SU-DHL-6 (cell line): ENCODE data around the gene TFPI2.

ENCODE experiments used
- H2AFZ ChIP-seq: fragments of 200-600 bp; sonication (generic); 2 replicates; pipeline ENCODE4 v1.6.1; 2014; ENCODE audit warnings: low read depth, mild to moderate bottlenecking, moderate library complexity, mixed read lengths, antibody characterized with exemption, low read length; ENCODE audit not compliant: severe bottlenecking
- H3F3A ChIP-seq: fragments of 200-600 bp; shearing (Covaris generic); 2 replicates; pipeline ENCODE4 v1.6.0; 2016; ENCODE audit warnings: antibody characterized with exemption, mild to moderate bottlenecking; ENCODE audit not compliant: insufficient read depth
- H3K27ac ChIP-seq: fragments of 200-600 bp; sonication (generic); 2 replicates; pipeline ENCODE4 v1.5.1; 2016; ENCODE audit warnings: low read depth, mild to moderate bottlenecking, low read length, moderate library complexity, mixed read lengths
- H3K27me3 ChIP-seq: fragments of 200-600 bp; sonication (generic), shearing (Covaris generic); 2 replicates; pipeline ENCODE4 v1.6.0; 2014; ENCODE audit warnings: mild to moderate bottlenecking, low read length
- H3K36me3 ChIP-seq: fragments of 200-600 bp; sonication (generic); 2 replicates; pipeline ENCODE4 v1.6.1; 2014; ENCODE audit warnings: mild to moderate bottlenecking, low read length, mixed read lengths
- H3K4me2 ChIP-seq: fragments of 300-600, 200-600 bp; shearing (Covaris generic), sonication (generic); 2 replicates; pipeline ENCODE4 v1.6.0; 2014; ENCODE audit warnings: low read length, low read depth, mild to moderate bottlenecking; ENCODE audit not compliant: poor library complexity, severe bottlenecking
- H3K4me3 ChIP-seq: fragments of 200-600 bp; sonication (generic); 2 replicates; pipeline ENCODE4 v1.5.1; 2014; ENCODE audit warnings: antibody characterized with exemption, low read length, mild to moderate bottlenecking, mixed read lengths; ENCODE audit not compliant: insufficient read depth, poor library complexity, severe bottlenecking
- H3K79me2 ChIP-seq: fragments of 200-600 bp; sonication (generic); 2 replicates; pipeline ENCODE4 v1.6.1; 2014; ENCODE audit warnings: mild to moderate bottlenecking, low read length, moderate library complexity; ENCODE audit not compliant: insufficient read depth
- H3K9ac ChIP-seq: fragments of 200-600 bp; sonication (generic); 2 replicates; pipeline ENCODE4 v1.7.0; 2014; ENCODE audit warnings: mild to moderate bottlenecking, low read length
- H3K9me2 ChIP-seq: fragments of 200-600 bp; sonication (generic); replicated peaks from 2 replicates; pipeline ENCODE4 v1.6.1; 2014; ENCODE audit warnings: low read length; ENCODE audit not compliant: insufficient read depth
- H3K9me3 ChIP-seq: fragments of 200-600 bp; sonication (generic); 2 replicates; pipeline ENCODE4 v1.6.1; 2014; ENCODE audit warnings: low read length, mixed read lengths; ENCODE audit not compliant: insufficient read depth
- H4K20me1 ChIP-seq: fragments of 200-600 bp; sonication (generic); 2 replicates; pipeline ENCODE4 v1.6.1; 2014; ENCODE audit warnings: low read depth, mild to moderate bottlenecking, antibody characterized with exemption, low read length, moderate library complexity, mixed read lengths
- EZH2phosphoT487 ChIP-seq: fragments of 200-600 bp; sonication (generic), shearing (Covaris generic); conservative IDR thresholded peaks from 2 replicates; pipeline ENCODE4 v1.6.1; 2018; ENCODE audit warnings: mild to moderate bottlenecking, antibody characterized with exemption, low read length, moderate library complexity, mixed read lengths
- TF ChIP-seq, protein P1 (sequence below): fragments of 200-600 bp; sonication (generic); IDR thresholded peaks from one replicate; pipeline ENCODE4 v1.5.1; 2017; ENCODE audit warnings: antibody characterized with exemption, mild to moderate bottlenecking, low read length, moderate library complexity; ENCODE audit not compliant: insufficient read depth, poor library complexity, severe bottlenecking

The TFPI2 gene

DNA sequence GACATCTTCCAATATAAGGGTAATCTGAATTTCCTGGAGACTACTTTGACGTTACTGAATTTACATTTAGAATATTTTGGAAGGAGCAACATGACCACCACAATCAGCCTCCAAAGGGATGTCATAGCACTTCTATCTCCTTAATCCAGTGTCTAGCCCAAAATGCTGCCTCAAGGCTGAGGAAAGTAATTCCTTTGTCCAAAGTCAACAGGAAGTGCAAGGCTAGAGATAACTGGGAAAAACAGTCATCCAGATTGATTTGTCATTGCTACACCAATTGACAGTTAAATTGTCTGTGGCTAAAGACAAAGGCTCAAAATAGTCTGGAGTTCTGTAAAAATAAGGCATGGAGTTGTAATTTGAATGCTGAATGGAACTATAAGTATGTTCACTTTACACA is 3.9 kb upstream of the TFPI2 start:
- H3K9ac ChIP-seq: no peak overlapping the region
- no peaks in the 10 kb centered on the region for H3K27me3 ChIP-seq
- H3K27ac ChIP-seq: no peak overlapping the region
- H2AFZ ChIP-seq: no peak overlapping the region
- no peaks in the 10 kb centered on the region for H3K36me3 ChIP-seq
- TF ChIP-seq EZH2phosphoT487: no peak
- TF ChIP-seq, protein P1, sequence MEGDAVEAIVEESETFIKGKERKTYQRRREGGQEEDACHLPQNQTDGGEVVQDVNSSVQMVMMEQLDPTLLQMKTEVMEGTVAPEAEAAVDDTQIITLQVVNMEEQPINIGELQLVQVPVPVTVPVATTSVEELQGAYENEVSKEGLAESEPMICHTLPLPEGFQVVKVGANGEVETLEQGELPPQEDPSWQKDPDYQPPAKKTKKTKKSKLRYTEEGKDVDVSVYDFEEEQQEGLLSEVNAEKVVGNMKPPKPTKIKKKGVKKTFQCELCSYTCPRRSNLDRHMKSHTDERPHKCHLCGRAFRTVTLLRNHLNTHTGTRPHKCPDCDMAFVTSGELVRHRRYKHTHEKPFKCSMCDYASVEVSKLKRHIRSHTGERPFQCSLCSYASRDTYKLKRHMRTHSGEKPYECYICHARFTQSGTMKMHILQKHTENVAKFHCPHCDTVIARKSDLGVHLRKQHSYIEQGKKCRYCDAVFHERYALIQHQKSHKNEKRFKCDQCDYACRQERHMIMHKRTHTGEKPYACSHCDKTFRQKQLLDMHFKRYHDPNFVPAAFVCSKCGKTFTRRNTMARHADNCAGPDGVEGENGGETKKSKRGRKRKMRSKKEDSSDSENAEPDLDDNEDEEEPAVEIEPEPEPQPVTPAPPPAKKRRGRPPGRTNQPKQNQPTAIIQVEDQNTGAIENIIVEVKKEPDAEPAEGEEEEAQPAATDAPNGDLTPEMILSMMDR: no peak
- no peak overlapping the region for H3K4me3 ChIP-seq
- no peak overlapping the region for H3K4me2 ChIP-seq
- no peaks in the 10 kb centered on the region for H4K20me1 ChIP-seq
- no peaks in the 10 kb centered on the region for H3K79me2 ChIP-seq
- no peaks in the 10 kb centered on the region for H3K9me2 ChIP-seq
- H3K9me3 ChIP-seq: no peaks in the 10 kb centered on the region
- H3F3A ChIP-seq: no peaks in the 10 kb centered on the region

- H3K36me3 ChIP-seq: no peaks in the 10 kb centered on the region
- no peak for TF ChIP-seq EZH2phosphoT487
- TF ChIP-seq, protein P1: no peak
- no peak overlapping the region for H3K9ac ChIP-seq
- no peaks in the 10 kb centered on the region for H3K9me2 ChIP-seq
- no peaks in the 10 kb centered on the region for H3K9me3 ChIP-seq
- no peak overlapping the region for H2AFZ ChIP-seq
- H3K79me2 ChIP-seq: no peaks in the 10 kb centered on the region
- no peak overlapping the region for H3K27ac ChIP-seq
- no peaks in the 10 kb centered on the region for H3F3A ChIP-seq
- H4K20me1 ChIP-seq: no peaks in the 10 kb centered on the region
- H3K4me3 ChIP-seq: no peak overlapping the region
- peak overlapping the region; percentile 1 for H3K4me2 ChIP-seq
- no peaks in the 10 kb centered on the region for H3K27me3 ChIP-seq
These were observed 501 bp downstream of the TFPI2 start for GRCh38 chr7:93890041-93890463.

- Histone ChIP-seq H3K4me2 (no peak overlapping the region), H4K20me1 (no peaks in the 10 kb centered on the region), H3F3A (no peaks in the 10 kb centered on the region), H3K27me3 (no peaks in the 10 kb centered on the region), H3K4me3 (no peak overlapping the region), H2AFZ (no peak overlapping the region), H3K9ac (no peak overlapping the region), H3K9me2 (no peaks in the 10 kb centered on the region), H3K9me3 (no peaks in the 10 kb centered on the region), H3K79me2 (no peaks in the 10 kb centered on the region), H3K36me3 (no peaks in the 10 kb centered on the region), H3K27ac (no peak overlapping the region)
- TF ChIP-seq, protein P1: no peak
- TF ChIP-seq EZH2phosphoT487: no peak
These were observed 1.3 kb downstream of the TFPI2 start for GRCh38 chr7:93889261-93889660.
